ENCODE data around the gene KCMF1.
A peak's percentile ranks its signal among the peaks of the same experiment; 100 is the strongest.

The KCMF1 gene

DNA sequence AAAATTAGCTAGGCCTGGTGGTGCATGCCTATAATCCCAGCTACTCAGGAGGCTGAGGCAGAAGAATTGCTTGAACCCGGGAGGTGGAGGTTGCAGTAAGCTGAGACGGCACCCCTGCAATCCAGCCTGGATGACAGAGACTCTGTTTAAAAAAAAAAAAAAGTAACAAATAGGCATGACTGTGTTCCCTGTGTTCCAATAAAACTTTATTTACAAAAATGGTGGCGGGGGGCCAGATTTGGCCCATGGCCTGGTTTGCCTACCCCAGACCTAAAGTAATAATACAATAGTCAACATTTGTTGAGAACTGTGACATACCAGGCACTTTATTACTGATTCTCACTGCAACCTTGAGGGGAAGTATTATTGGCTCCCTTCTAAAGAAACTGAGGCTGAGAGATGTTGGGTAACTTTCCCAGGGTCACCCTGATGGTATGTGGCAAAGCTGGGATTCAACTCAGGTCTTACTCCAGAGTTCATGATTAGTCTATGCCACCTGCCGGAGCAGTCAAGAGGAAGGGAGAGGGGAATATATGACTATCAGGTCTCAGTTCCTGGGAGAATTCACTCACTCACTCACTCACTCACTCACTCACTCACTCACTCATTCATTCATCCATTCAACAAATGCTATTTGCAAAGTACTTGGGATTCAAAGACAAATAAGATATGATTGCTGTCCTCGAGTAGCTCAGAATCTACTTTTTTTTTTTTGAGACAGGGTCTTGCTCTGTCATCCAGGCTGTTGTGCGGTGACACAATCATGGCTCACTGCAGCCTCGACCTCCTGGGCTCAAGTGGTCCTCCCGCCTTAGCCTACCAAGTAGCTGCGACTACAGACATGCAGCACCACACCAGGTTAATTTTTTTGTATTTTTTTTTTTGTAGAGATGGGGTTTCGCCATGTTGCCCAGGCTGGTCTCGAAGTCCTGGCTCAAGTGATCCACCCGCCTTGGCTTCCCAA lies 14.3 kb upstream of the KCMF1 start:
- H3K4me3 ChIP-seq (ENCODE audit: control insufficient read depth, low read depth, low read length): no peak overlapping the region
- TF ChIP-seq, protein P1, sequence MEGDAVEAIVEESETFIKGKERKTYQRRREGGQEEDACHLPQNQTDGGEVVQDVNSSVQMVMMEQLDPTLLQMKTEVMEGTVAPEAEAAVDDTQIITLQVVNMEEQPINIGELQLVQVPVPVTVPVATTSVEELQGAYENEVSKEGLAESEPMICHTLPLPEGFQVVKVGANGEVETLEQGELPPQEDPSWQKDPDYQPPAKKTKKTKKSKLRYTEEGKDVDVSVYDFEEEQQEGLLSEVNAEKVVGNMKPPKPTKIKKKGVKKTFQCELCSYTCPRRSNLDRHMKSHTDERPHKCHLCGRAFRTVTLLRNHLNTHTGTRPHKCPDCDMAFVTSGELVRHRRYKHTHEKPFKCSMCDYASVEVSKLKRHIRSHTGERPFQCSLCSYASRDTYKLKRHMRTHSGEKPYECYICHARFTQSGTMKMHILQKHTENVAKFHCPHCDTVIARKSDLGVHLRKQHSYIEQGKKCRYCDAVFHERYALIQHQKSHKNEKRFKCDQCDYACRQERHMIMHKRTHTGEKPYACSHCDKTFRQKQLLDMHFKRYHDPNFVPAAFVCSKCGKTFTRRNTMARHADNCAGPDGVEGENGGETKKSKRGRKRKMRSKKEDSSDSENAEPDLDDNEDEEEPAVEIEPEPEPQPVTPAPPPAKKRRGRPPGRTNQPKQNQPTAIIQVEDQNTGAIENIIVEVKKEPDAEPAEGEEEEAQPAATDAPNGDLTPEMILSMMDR (conservative IDR thresholded peaks at IDR 0.05; ENCODE audit: control insufficient read depth, insufficient read depth, low read depth, low read length): no peak
- DNase-seq (ENCODE audit: low read depth): no peak

DNA sequence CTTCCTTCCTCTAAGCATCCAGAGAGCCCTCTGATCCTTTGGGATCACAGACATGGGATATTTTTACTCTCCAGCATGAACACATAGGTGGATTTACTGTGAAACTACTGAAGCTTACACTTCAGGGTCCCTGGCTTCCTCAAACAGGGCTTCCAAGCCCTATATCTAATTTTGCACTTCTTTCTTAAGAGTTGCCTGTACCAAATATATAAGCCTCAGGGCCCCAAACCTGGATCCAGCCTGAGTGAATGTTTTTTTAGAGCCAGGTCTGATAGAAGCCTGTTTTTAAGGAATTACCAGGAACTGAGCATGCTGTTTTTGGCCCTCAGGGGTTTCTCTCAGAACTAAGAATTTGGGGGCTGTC lies 13.2 kb upstream of the KCMF1 start:
- H3K4me3 ChIP-seq (ENCODE audit: control insufficient read depth, low read depth, low read length): no peak overlapping the region
- TF ChIP-seq, protein P1 (conservative IDR thresholded peaks at IDR 0.05; ENCODE audit: control insufficient read depth, insufficient read depth, low read depth, low read length): no peak
- no peak for DNase-seq (ENCODE audit: low read depth)

DNA sequence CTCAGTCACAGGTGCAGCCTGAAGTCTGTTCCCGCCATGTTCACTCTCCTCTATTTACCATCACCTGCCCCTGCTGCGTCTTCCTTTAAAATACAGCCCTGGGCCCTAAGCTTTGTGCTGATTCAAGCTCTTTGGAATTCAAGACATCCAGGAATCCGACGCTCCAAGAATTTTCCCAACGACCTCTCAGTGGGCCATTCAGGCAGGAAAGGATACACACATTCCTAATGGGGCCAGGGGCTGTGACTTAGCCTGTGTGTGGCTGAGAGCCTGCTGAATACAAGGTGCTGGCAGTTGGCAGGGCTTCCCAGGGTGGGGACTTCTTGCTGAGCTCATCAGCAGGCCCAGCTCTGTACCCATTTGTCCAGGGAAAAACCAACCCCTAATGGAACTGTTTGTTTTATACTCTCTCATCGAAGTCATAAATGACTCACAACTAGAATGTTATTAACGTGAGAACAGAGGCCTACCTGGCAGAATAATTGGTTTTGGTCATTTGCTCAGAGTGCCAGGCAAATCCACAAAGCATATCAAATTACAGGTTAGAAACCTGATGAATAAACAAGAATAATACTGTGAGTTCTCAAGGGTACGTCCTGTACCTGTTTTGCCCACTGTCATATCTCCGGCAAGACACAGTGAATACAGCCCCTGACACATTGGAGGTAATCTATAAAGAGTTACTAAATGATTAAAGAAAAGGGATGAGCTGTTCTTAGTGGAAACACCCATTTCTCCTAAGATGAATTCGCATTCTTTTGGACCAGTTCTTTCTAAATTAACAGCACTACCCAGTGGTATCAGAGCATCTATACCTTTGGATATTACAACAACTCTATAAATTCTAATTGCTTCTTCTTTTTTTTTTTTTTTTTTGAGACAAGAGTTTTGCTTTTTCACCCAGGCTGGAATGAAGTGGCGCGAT lies 12.6 kb upstream of the KCMF1 start:
- no peak overlapping the region for H3K4me3 ChIP-seq (ENCODE audit: control insufficient read depth, low read depth, low read length)
- peak; percentile 96 for DNase-seq (ENCODE audit: low read depth)
- TF ChIP-seq, protein P1 (conservative IDR thresholded peaks at IDR 0.05; ENCODE audit: control insufficient read depth, insufficient read depth, low read depth, low read length): no peak

DNA sequence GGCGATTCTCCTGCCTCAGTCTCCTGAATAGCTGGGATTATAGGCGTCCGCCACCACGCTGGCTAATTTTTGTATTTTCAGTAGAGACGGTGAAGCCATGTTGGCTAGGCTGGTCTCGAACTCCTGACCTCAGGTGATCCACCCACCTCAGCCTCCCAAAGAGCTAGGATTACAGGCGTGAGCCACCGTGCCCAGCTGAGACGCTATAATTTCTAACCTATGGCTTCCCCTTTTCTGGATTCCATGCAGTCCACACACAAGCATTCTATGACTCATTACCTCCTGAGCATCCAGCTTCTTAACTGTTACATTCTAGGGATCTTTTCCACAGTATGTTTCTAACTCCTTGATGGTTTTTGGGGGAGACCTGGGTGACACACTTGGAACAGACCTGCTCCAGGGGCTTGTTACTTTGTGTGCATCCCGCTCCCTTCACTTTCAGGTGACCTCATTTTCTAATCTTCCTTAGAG lies 11.8 kb upstream of the KCMF1 start:
- no peak overlapping the region for H3K4me3 ChIP-seq (ENCODE audit: control insufficient read depth, low read depth, low read length)
- TF ChIP-seq, protein P1 (conservative IDR thresholded peaks at IDR 0.05; ENCODE audit: control insufficient read depth, insufficient read depth, low read depth, low read length): no peak
- DNase-seq (ENCODE audit: low read depth): peak; percentile 85

DNA sequence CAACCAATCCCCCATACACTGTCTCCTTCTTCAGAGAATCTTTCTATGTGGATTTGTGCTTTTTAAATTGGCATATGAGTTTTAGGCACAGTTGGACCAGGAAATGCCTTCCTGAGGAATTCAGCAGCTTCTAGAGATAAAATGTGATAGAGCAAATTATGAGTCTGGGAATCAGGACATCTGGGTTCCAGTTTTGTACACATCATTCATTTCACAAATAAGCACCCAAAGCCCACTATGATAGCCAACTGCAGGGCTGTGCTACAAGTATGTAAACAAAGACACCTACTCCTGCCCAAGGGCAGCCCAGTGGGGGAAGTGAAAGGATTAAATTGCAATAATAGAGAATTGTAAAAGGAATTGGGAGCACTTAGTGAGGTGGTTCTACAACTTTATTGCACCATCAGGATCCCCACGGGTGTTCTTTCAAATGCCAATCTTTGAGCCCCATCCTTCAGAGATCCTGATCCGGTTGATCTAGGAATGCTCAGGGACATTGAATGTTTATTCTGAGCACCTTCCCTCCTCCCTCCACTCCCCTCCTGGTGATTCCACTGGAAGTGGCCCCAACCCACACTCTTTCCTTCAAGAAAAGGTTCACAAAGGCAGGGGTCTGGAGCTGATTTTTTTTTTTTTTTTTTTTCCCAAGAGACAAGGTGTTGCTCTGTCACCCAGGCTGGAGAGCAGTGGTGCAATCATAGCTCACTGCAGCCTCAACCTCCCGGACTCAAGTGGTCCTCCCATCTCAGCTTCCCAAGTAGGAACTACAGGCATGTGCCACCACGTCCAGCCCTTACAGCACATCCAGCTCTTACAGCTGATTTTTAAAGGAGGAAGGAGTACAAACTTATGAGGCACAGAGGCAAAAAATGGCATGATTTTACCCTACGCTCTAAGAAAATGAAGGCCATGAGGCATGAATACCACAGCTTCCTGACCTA lies 11.1 kb upstream of the KCMF1 start:
- TF ChIP-seq, protein P1 (conservative IDR thresholded peaks at IDR 0.05; ENCODE audit: control insufficient read depth, insufficient read depth, low read depth, low read length): no peak
- DNase-seq (ENCODE audit: low read depth): no peak
- no peak overlapping the region for H3K4me3 ChIP-seq (ENCODE audit: control insufficient read depth, low read depth, low read length)

DNA sequence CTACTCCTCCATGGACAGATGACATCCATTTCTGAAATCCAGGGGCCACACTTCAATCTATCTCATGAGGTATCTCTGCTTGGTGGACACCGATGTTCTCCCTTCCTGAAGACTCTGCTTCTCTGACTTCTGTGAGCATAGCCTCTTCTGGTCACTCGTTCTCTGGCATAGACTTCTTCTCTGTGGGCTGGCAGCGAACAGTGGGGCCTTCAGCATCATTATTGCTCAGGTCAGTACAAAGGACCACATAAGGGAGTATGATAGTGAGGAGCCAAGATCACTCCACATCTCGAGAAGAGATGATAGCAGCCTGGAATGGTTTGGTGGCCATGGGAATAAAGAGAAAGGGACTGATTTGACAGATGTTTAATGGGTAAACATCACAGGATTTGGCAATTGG lies 8.0 kb upstream of the KCMF1 start:
- TF ChIP-seq, protein P1 (conservative IDR thresholded peaks at IDR 0.05; ENCODE audit: control insufficient read depth, insufficient read depth, low read depth, low read length): no peak
- H3K4me3 ChIP-seq (ENCODE audit: control insufficient read depth, low read depth, low read length): no peak overlapping the region
- DNase-seq (ENCODE audit: low read depth): no peak
